GM12892 (cell line): ENCODE data around the gene OSBPL10.

Experiments used
- DNase-seq: peaks from one replicate; pipeline ENCODE4 v3.0.0; 2011; ENCODE audit not compliant: insufficient read length
- FAIRE-seq: peaks from 2 replicates; lab custom pipeline; 2011; peaks lifted over from hg19 to GRCh38; lab: Jason Lieb, UNC
- POLR2A ChIP-seq: IDR thresholded peaks from 2 replicates; pipeline ENCODE4 v1.6.1; 2011; ENCODE audit warnings: low read depth, low read length, control low read depth
- POLR2AphosphoS5 ChIP-seq: IDR thresholded peaks from 2 replicates; pipeline ENCODE4 v1.6.1; 2011; ENCODE audit warnings: low read depth, low read length, control low read depth
- TAF1 ChIP-seq: IDR thresholded peaks from 2 replicates; pipeline ENCODE4 v1.6.1; 2011; ENCODE audit warnings: low read depth, mild to moderate bottlenecking, control low read depth, low read length, borderline replicate concordance

Gene OSBPL10

GRCh38 chr3:31952205-31952604 lies 28.9 kb downstream of the OSBPL10 start:
- TF ChIP-seq POLR2AphosphoS5, result no peak
- TF ChIP-seq POLR2A, result no peak
- TF ChIP-seq TAF1, result no peak
- FAIRE-seq (peak; percentile 69), DNase-seq (peak; percentile 35)

GRCh38 chr3:31948280-31948679 lies 32.8 kb downstream of the OSBPL10 start:
- FAIRE-seq (no peak), DNase-seq (no peak)
- TF ChIP-seq TAF1 (no peak), POLR2AphosphoS5 (no peak), POLR2A (no peak)

- DNase-seq (no peak), FAIRE-seq (no peak)
- TF ChIP-seq TAF1 (no peak), POLR2AphosphoS5 (no peak), POLR2A (no peak)
Observed at GRCh38 chr3:31947671-31948091, 33.4 kb downstream of the OSBPL10 start.

- TF ChIP-seq POLR2AphosphoS5 (no peak), TAF1 (no peak)
- DNase-seq (no peak), FAIRE-seq (peak; percentile 44)
Observed at GRCh38 chr3:31947162-31947561, 33.9 kb downstream of the OSBPL10 start.

GRCh38 chr3:31946484-31947081 lies 34.5 kb downstream of the OSBPL10 start:
- DNase-seq (no peak), FAIRE-seq (peak; percentile 87)

GRCh38 chr3:31945738-31946052 lies 35.4 kb downstream of the OSBPL10 start:
- no peak for DNase-seq
- FAIRE-seq, result peak; percentile 9
- TF ChIP-seq POLR2A, result no peak
- TF ChIP-seq POLR2AphosphoS5, result no peak
- TF ChIP-seq TAF1, result no peak

More at GRCh38 chr3:31946484-31947081, 34.5 kb downstream of the OSBPL10 start:
- TF ChIP-seq POLR2AphosphoS5 (no peak), POLR2A (no peak), TAF1 (no peak)

GRCh38 chr3:31943041-31943440 lies 38.0 kb downstream of the OSBPL10 start:
- TF ChIP-seq POLR2A, result no peak
- TF ChIP-seq POLR2AphosphoS5, result no peak
- no peak for TF ChIP-seq TAF1

GRCh38 chr3:31942446-31942845 lies 38.6 kb downstream of the OSBPL10 start:
- DNase-seq (no peak), FAIRE-seq (no peak)
- TF ChIP-seq POLR2AphosphoS5, result no peak
- no peak for TF ChIP-seq POLR2A
- no peak for TF ChIP-seq TAF1

More at GRCh38 chr3:31943041-31943440, 38.0 kb downstream of the OSBPL10 start:
- FAIRE-seq (no peak), DNase-seq (no peak)

- no peak for DNase-seq
- TF ChIP-seq POLR2A (no peak), POLR2AphosphoS5 (no peak), TAF1 (no peak)
- FAIRE-seq, result no peak
Observed at GRCh38 chr3:31937225-31937624, 43.8 kb downstream of the OSBPL10 start.

GRCh38 chr3:31936420-31937060 lies 44.5 kb downstream of the OSBPL10 start:
- TF ChIP-seq POLR2AphosphoS5 (no peak), POLR2A (no peak), TAF1 (no peak)
- no peak for DNase-seq
- FAIRE-seq, result no peak

GRCh38 chr3:31934866-31935265 lies 46.2 kb downstream of the OSBPL10 start:
- DNase-seq, result no peak
- no peak for FAIRE-seq
- TF ChIP-seq TAF1 (no peak), POLR2A (no peak), POLR2AphosphoS5 (no peak)

GRCh38 chr3:31934018-31934417 lies 47.0 kb downstream of the OSBPL10 start:
- DNase-seq, result no peak

GRCh38 chr3:31932990-31933389 lies 48.1 kb downstream of the OSBPL10 start:
- TF ChIP-seq TAF1 (no peak), POLR2AphosphoS5 (no peak), POLR2A (no peak)
- no peak for DNase-seq
- peak; percentile 64 for FAIRE-seq

More at GRCh38 chr3:31934018-31934417, 47.0 kb downstream of the OSBPL10 start:
- no peak for FAIRE-seq
- no peak for TF ChIP-seq TAF1
- no peak for TF ChIP-seq POLR2A
- no peak for TF ChIP-seq POLR2AphosphoS5
